HepG2 (cell line): ENCODE data around the gene STPG4. TPM values are rescaled to one million over a fixed set of nuclear protein-coding genes. Genes with fewer than 3 reads are reported as not detected.

Experiments used
- MBNL3 ChIP-seq: fragments of 250-450 bp; sonication (Bioruptor Pico); conservative IDR thresholded peaks from 2 replicates; pipeline ENCODE4 v1.8.0; 2022; ENCODE audit warnings: mild to moderate bottlenecking, inconsistent platforms
- MIXL1 ChIP-seq: IDR thresholded peaks from 2 replicates; pipeline ENCODE4 v1.6.1; 2016
- PHF5A ChIP-seq: IDR thresholded peaks from one replicate; pipeline ENCODE4 v1.6.1; 2018; ENCODE audit warnings: low read depth, missing genetic modification reagents; ENCODE audit not compliant: unreplicated experiment
- PRDM4 ChIP-seq: sonication (generic); formaldehyde crosslinking; IDR thresholded peaks from 2 replicates; pipeline ENCODE4 v1.9.0; 2021; ENCODE audit warnings: missing genetic modification reagents, borderline replicate concordance
- TCF7L2 ChIP-seq: IDR thresholded peaks from 2 replicates; pipeline ENCODE4 v1.6.1; 2011; ENCODE audit warnings: mild to moderate bottlenecking, low read depth, low read length, moderate library complexity
- XRCC5 ChIP-seq: fragments of 200-400 bp; formaldehyde crosslinking; optimal IDR thresholded peaks from 2 replicates; pipeline ENCODE3; 2017; ENCODE audit warnings: mild to moderate bottlenecking, low read length
- ZBTB4 ChIP-seq: sonication (generic); formaldehyde crosslinking; IDR thresholded peaks from 2 replicates; pipeline ENCODE4 v1.4.0; 2020; ENCODE audit warnings: missing genetic modification reagents, mild to moderate bottlenecking, borderline replicate concordance
- ZMAT5 ChIP-seq: sonication (generic); formaldehyde crosslinking; IDR thresholded peaks from 2 replicates; pipeline ENCODE4 v1.5.0; 2020; ENCODE audit warnings: mild to moderate bottlenecking, low read depth, missing genetic modification reagents, borderline replicate concordance
- ZNF17 ChIP-seq: sonication (generic); formaldehyde crosslinking; IDR thresholded peaks from 2 replicates; pipeline ENCODE4 v1.5.0; 2020; ENCODE audit warnings: mild to moderate bottlenecking, missing genetic modification reagents
- ZNF331 ChIP-seq: sonication (generic); formaldehyde crosslinking; IDR thresholded peaks from 2 replicates; pipeline ENCODE4 v1.4.0; 2020; ENCODE audit warnings: missing genetic modification reagents
- ZNF333 ChIP-seq: sonication (generic); formaldehyde crosslinking; IDR thresholded peaks from 2 replicates; pipeline ENCODE4 v1.4.0; 2020; ENCODE audit warnings: mild to moderate bottlenecking, missing genetic modification reagents, borderline replicate concordance
- ZNF468 ChIP-seq: sonication (generic); formaldehyde crosslinking; IDR thresholded peaks from 2 replicates; pipeline ENCODE4 v1.8.0; 2022; ENCODE audit warnings: mild to moderate bottlenecking, moderate library complexity, missing genetic modification reagents
- ZNF572 ChIP-seq: sonication (generic); formaldehyde crosslinking; IDR thresholded peaks from 2 replicates; pipeline ENCODE4 v1.5.1; 2020; ENCODE audit warnings: mild to moderate bottlenecking, missing genetic modification reagents
- ZNF816 ChIP-seq: sonication (generic); formaldehyde crosslinking; IDR thresholded peaks from 2 replicates; pipeline ENCODE4 v1.8.0; 2022; ENCODE audit warnings: missing genetic modification reagents, mild to moderate bottlenecking, borderline replicate concordance
- polyA plus RNA-seq, 8 experiments: library from polyadenylated mRNA; depleted of rRNA in 3 of 8; stranded (reverse) in 7 of 8; unstranded in 1 of 8; fragments of >200 nt; fragmentation: Illumina TruSeq in 4 of 8; extraction: Trizol in 4 of 8; gene quantifications; 2 replicates each; pipeline versions ENCODE4 v1.2.1 to v1.2.3, GENCODE V29; 2011 to 2016; ENCODE audit warnings: low read depth in 4 of 8, missing spikeins in 1 of 8, mixed read lengths in 1 of 8; ENCODE audit not compliant: insufficient read depth in 1 of 8
- total RNA-seq, 5 experiments: library from RNA; depleted of rRNA; stranded (reverse); fragments of >200 nt; fragmentation: Illumina TruSeq; extraction: Trizol; gene quantifications; 2 replicates each; pipeline ENCODE4 v1.2.3, GENCODE V29; 2016; ENCODE audit warnings: low read depth in 1 of 5
- TF ChIP-seq, protein P1 (sequence below): sonication (generic); formaldehyde crosslinking; IDR thresholded peaks from 2 replicates; pipeline ENCODE4 v1.5.1; 2020; ENCODE audit warnings: missing genetic modification reagents, mild to moderate bottlenecking, borderline replicate concordance
- TF ChIP-seq, protein P2 (sequence below): IDR thresholded peaks from 2 replicates; pipeline ENCODE4 v1.6.1; 2016; ENCODE audit warnings: mild to moderate bottlenecking
- TF ChIP-seq, protein P3 (sequence below): sonication (generic); formaldehyde crosslinking; IDR thresholded peaks from 2 replicates; pipeline ENCODE4 v1.5.0; 2020; ENCODE audit warnings: missing genetic modification reagents

The STPG4 gene
- total and polyA plus RNA-seq, 2 of the 13 experiments (the other 11 are each of a cell fraction or from before 2014, with no cell fraction given), result 0.11 to 0.15 TPM

GRCh38 chr2:47078541-47079482 is 76.3 kb downstream of the STPG4 start (continued):
- TF ChIP-seq ZNF331 (CRISPR knock-in tag) (peak; percentile 93), ZNF816 (CRISPR knock-in tag) (no peak), ZMAT5 (CRISPR knock-in tag) (no peak), ZNF468 (no peak), ZNF17 (CRISPR knock-in tag) (no peak), TCF7L2 (no peak), PRDM4 (CRISPR knock-in tag) (no peak), MIXL1 (CRISPR knock-in tag) (peak; percentile 90), PHF5A (peak; percentile 88), MBNL3 (CRISPR knock-in tag) (no peak), ZBTB4 (CRISPR knock-in tag) (0 out of 2 replicates have a peak, but pooled peaks have one; percentile 51), XRCC5 (no peak), ZNF572 (CRISPR knock-in tag) (peak; percentile 71; the same call in 1 of the 2 replicates), ZNF333 (CRISPR knock-in tag) (no peak)
- TF ChIP-seq, protein P1, sequence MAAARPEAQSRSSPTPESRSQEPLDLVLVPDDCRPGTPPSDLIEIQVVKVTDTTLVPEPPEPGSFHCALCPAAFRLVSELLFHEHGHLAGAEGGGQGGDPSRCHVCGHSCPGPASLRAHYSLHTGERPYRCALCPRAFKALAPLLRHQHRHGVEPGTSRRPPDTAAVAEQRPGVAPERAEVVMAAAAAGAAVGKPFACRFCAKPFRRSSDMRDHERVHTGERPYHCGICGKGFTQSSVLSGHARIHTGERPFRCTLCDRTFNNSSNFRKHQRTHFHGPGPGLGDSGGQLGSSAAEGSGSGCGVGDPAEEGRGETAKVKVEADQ (CRISPR knock-in tag), result no peak
- TF ChIP-seq, protein P2, sequence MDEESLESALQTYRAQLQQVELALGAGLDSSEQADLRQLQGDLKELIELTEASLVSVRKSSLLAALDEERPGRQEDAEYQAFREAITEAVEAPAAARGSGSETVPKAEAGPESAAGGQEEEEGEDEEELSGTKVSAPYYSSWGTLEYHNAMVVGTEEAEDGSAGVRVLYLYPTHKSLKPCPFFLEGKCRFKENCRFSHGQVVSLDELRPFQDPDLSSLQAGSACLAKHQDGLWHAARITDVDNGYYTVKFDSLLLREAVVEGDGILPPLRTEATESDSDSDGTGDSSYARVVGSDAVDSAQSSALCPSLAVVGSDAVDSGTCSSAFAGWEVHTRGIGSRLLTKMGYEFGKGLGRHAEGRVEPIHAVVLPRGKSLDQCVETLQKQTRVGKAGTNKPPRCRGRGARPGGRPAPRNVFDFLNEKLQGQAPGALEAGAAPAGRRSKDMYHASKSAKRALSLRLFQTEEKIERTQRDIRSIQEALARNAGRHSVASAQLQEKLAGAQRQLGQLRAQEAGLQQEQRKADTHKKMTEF (CRISPR knock-in tag), result peak; percentile 95
- TF ChIP-seq, protein P3, sequence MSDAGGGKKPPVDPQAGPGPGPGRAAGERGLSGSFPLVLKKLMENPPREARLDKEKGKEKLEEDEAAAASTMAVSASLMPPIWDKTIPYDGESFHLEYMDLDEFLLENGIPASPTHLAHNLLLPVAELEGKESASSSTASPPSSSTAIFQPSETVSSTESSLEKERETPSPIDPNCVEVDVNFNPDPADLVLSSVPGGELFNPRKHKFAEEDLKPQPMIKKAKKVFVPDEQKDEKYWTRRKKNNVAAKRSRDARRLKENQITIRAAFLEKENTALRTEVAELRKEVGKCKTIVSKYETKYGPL (CRISPR knock-in tag), result peak; percentile 96
